ENCODE data around the gene KATNAL1.

DNA sequence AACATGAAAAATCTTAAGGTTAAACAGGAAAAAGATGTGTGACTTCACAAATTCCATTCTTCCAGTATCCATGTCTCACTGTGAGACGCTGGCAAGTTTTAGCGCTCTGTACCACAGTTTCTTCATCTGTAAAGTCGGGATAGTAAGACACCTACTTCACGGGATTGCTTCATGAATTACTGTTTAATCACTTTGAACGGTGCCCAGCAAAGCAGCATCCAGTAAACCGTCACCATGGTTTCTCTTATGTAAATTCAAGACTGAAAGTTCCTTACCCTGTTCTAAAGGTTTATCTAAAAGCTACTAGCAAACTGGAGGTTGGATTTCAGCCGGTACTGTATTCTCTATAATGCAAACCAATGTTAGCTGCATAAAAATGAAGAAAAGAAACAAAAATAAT, 53.5 kb downstream of the KATNAL1 start:
- TF ChIP-seq, protein P1, sequence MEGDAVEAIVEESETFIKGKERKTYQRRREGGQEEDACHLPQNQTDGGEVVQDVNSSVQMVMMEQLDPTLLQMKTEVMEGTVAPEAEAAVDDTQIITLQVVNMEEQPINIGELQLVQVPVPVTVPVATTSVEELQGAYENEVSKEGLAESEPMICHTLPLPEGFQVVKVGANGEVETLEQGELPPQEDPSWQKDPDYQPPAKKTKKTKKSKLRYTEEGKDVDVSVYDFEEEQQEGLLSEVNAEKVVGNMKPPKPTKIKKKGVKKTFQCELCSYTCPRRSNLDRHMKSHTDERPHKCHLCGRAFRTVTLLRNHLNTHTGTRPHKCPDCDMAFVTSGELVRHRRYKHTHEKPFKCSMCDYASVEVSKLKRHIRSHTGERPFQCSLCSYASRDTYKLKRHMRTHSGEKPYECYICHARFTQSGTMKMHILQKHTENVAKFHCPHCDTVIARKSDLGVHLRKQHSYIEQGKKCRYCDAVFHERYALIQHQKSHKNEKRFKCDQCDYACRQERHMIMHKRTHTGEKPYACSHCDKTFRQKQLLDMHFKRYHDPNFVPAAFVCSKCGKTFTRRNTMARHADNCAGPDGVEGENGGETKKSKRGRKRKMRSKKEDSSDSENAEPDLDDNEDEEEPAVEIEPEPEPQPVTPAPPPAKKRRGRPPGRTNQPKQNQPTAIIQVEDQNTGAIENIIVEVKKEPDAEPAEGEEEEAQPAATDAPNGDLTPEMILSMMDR (IDR thresholded peaks at IDR 0.05; ENCODE audit: poor library complexity): no peak
- no peak for TF ChIP-seq EZH2 (IDR thresholded peaks at IDR 0.05; ENCODE audit: borderline replicate concordance)
